IPS-20b (cell line): Measurements from ENCODE around the gene RSL1D1.
"Not testable (repeated sequence)": the region's sequence is repeated elsewhere in the genome, so short reads cannot be mapped to it uniquely, and the experiment has no call there.

Experiments used
- H3K27ac ChIP-seq: one replicate; pipeline ENCODE4 v1.5.1; 2013; ENCODE audit warnings: low read length
- H3K27me3 ChIP-seq: 2 replicates; pipeline ENCODE4 v1.6.1; 2013; ENCODE audit warnings: mild to moderate bottlenecking, low read length, inconsistent platforms; ENCODE audit not compliant: insufficient read depth
- H3K36me3 ChIP-seq: 2 replicates; pipeline ENCODE4 v1.6.1; 2013; ENCODE audit warnings: low read depth, mild to moderate bottlenecking, inconsistent platforms, low read length, moderate library complexity; ENCODE audit not compliant: insufficient read depth
- H3K4me1 ChIP-seq: 2 replicates; pipeline ENCODE4 v1.6.1; 2013; ENCODE audit warnings: mild to moderate bottlenecking, control low read depth, inconsistent platforms, low read length, moderate library complexity; ENCODE audit not compliant: insufficient read depth
- H3K4me3 ChIP-seq: 2 replicates; pipeline ENCODE4 v1.5.1; 2013; ENCODE audit warnings: mild to moderate bottlenecking, low read length, inconsistent platforms
- H3K9ac ChIP-seq: 2 replicates; pipeline ENCODE4 v1.6.1; 2013; ENCODE audit warnings: low read depth, mild to moderate bottlenecking, inconsistent platforms, low read length, moderate library complexity
- H3K9me3 ChIP-seq: 2 replicates; pipeline ENCODE4 v1.6.1; 2013; ENCODE audit warnings: mild to moderate bottlenecking, low read depth, low read length, inconsistent platforms; ENCODE audit not compliant: insufficient read depth

The RSL1D1 gene

GRCh38 chr16:11818970-11819369, 32.4 kb downstream of the RSL1D1 start:
- H3K9me3 ChIP-seq, H3K27ac ChIP-seq, H3K4me1 ChIP-seq, H3K9ac ChIP-seq, H3K36me3 ChIP-seq, H3K27me3 ChIP-seq, H3K4me3 ChIP-seq: not testable (repeated sequence)

DNA sequence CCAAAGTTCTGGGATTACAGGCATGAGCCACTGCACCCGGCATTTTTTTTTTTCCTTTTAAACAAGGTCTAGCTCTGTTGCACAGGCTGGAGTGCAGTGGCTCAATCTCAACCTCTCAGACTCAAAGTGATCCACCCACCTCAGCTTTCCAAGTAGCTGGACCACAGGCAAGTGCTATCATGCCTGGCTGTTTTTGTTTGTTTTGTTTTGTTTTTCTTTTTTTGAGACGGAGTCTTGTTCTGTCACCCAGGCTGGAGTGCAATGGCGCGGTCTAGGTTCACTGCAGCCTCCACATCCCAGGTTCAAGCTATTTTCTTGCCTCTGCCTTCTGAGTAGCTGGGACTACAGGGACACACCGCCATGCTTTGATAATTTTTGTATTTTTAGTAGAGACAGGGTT, 35.2 kb downstream of the RSL1D1 start:
- no peaks in the 10 kb centered on the region for H3K27me3 ChIP-seq
- H3K4me3 ChIP-seq: no peak overlapping the region
- H3K9ac ChIP-seq: no peak overlapping the region
- no peak overlapping the region for H3K27ac ChIP-seq
- H3K36me3 ChIP-seq: no peaks in the 10 kb centered on the region
- no peaks in the 10 kb centered on the region for H3K9me3 ChIP-seq
- H3K4me1 ChIP-seq: no peaks in the 10 kb centered on the region

- not testable (repeated sequence) for H3K9me3 ChIP-seq, H3K27me3 ChIP-seq, H3K36me3 ChIP-seq, H3K4me1 ChIP-seq, H3K27ac ChIP-seq, H3K4me3 ChIP-seq, H3K9ac ChIP-seq
Measured at GRCh38 chr16:11814800-11815199, 36.5 kb downstream of the RSL1D1 start.

DNA sequence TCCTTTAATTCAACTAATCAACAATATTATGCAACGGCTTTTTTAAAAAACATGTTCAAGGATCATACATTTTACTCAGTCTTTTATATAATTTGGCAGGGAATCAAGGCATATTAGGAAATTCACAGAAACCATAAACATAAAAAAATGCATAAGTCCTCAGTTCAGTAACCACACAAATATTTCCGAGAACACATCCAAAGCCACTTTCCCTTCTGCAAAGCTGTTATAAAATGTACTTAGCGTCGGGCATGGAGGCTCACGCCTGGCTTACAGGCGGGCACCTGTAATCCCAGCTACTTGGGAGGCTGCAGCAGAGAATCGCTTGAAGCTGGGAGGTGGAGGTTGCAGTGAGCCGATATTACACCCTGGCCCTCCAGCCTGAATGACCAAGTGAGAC, 44.6 kb downstream of the RSL1D1 start:
- Histone ChIP-seq H3K4me3 (no peak overlapping the region), H3K9ac (no peak overlapping the region), H3K27me3 (no peaks in the 10 kb centered on the region), H3K4me1 (no peaks in the 10 kb centered on the region), H3K36me3 (no peaks in the 10 kb centered on the region), H3K27ac (no peak overlapping the region), H3K9me3 (no peaks in the 10 kb centered on the region)

DNA sequence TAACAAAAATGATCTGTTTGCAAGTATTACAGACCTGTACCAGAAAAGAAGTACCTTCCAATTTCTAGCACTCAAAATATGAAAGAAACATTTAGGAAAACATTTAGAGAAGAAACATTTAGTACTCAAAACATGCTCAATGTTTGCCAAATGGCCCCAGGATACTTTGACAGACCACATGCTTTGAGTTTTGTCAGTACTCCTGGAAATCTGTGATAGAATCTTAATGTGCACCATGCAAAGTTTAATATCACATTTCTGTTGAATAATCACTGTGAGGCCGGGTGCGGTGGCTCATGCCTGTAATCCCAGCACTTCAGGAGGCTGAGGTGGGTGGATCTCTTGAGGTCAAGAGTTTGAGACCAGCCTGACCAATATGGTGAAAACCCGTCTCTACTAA, 45.8 kb downstream of the RSL1D1 start:
- Histone ChIP-seq H3K27ac (no peak overlapping the region), H3K27me3 (no peaks in the 10 kb centered on the region), H3K9ac (no peak overlapping the region), H3K4me3 (no peak overlapping the region), H3K9me3 (no peaks in the 10 kb centered on the region), H3K36me3 (no peaks in the 10 kb centered on the region), H3K4me1 (no peaks in the 10 kb centered on the region)

GRCh38 chr16:11801481-11802021, 49.8 kb downstream of the RSL1D1 start:
- H3K36me3 ChIP-seq: no peaks in the 10 kb centered on the region
- H3K4me1 ChIP-seq: 0 out of 2 replicates have a peak, but pooled peaks cover 5% of the 10 kb centered on the region
- no peak overlapping the region for H3K27ac ChIP-seq
- no peak overlapping the region for H3K9ac ChIP-seq
- H3K4me3 ChIP-seq: no peak overlapping the region
- no peaks in the 10 kb centered on the region for H3K9me3 ChIP-seq
- H3K27me3 ChIP-seq: no peaks in the 10 kb centered on the region

DNA sequence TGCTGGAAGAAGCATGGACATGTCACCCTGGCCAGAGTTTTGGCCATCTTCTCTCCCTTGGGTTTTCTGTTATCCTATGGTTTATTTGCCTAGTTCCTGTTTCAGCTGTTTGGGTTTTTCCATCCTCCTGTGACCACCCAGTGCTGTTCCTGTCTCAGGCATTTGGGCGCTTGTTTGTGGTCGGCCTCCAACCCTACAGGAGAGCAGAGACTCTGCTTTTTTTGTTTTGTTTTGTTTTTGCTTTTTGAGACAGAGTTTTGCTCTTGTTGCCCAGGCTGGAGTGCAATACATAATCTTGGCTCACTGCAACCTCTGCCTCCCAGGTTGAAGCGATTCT, 51.0 kb downstream of the RSL1D1 start:
- Histone ChIP-seq H3K27ac (no peak overlapping the region), H3K9ac (no peak overlapping the region), H3K4me1 (0 out of 2 replicates have a peak, but pooled peaks cover 5% of the 10 kb centered on the region), H3K27me3 (no peaks in the 10 kb centered on the region), H3K36me3 (no peaks in the 10 kb centered on the region), H3K9me3 (no peaks in the 10 kb centered on the region), H3K4me3 (no peak overlapping the region)

GRCh38 chr16:11799509-11800381, 51.6 kb downstream of the RSL1D1 start:
- Histone ChIP-seq H3K4me3 (no peak overlapping the region), H3K4me1 (0 out of 2 replicates have a peak, but pooled peaks cover 5% of the 10 kb centered on the region), H3K27me3 (no peaks in the 10 kb centered on the region), H3K27ac (no peak overlapping the region), H3K36me3 (peaks cover 6% of the 10 kb centered on the region), H3K9me3 (no peaks in the 10 kb centered on the region), H3K9ac (no peak overlapping the region)

- H3K4me3 ChIP-seq: no peak overlapping the region
- H3K36me3 ChIP-seq: peaks cover 9% of the 10 kb centered on the region
- H3K9ac ChIP-seq: 0 out of 2 replicates have a peak overlapping the region, but pooled peaks have one; percentile 89
- no peaks in the 10 kb centered on the region for H3K9me3 ChIP-seq
- H3K27ac ChIP-seq: no peak overlapping the region
- 0 out of 2 replicates have a peak, but pooled peaks cover 5% of the 10 kb centered on the region for H3K4me1 ChIP-seq
- no peaks in the 10 kb centered on the region for H3K27me3 ChIP-seq
Measured at GRCh38 chr16:11799017-11799381, 52.3 kb downstream of the RSL1D1 start.

- Histone ChIP-seq H3K36me3 (peaks cover 13% of the 10 kb centered on the region), H3K9ac (peak overlapping the region; percentile 89), H3K27me3 (no peaks in the 10 kb centered on the region), H3K4me3 (peak overlapping the region; percentile 86), H3K4me1 (0 out of 2 replicates have a peak, but pooled peaks cover 5% of the 10 kb centered on the region), H3K9me3 (no peaks in the 10 kb centered on the region), H3K27ac (peak overlapping the region; percentile 74)
Measured at GRCh38 chr16:11797957-11798299, 53.4 kb downstream of the RSL1D1 start.

DNA sequence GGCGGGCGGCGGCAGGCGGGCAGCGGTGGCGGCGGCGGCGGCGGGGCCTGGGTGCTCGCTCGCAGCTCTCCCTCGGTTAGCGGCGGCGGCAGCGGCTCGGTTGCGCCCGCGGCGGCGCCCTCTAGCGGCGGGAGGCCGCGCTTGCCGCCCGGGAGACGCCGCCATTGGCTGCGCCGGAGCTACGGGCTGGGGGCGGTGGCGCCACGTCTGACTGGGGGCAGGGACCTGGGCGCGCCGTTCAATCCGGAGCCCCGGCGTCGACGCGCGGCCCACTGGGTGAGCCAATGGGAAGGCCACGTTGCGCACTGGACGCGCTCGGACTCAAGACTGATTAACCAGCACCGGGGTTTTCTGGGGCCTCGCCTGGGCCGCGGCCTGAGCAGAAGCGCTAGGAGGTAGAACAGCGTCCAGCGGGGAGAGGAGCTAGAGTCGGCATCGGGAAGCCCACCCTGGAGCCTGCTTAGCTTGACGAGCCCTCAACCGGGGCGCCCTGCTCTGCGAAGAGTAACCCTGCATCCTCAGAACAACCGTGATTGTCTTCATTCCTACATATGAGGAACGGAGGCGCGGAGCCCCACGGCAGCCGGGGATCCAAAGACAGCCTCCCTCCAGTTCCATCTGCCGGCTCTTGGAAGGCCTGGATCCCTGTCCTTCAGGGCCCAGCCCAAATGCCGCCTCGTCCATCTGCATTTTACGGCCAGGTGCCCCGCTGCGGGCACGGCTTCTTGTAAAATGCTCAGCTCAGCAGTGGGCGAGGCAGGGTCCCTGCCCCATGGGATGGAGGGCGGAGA, 54.0 kb downstream of the RSL1D1 start, which contains the start of gene ZC3H7A:
Gene ZC3H7A, minus strand, starts transcription at position 93 of the 791 bp plus-strand sequence. CDS start 14,904 bp downstream, outside the sequence.
- 0 out of 2 replicates have a peak, but pooled peaks cover 5% of the 10 kb centered on the region for H3K4me1 ChIP-seq

More for the DNA sequence above, 54.0 kb downstream of the RSL1D1 start, which contains the start of gene ZC3H7A:
- no peaks in the 10 kb centered on the region for H3K9me3 ChIP-seq
- H3K4me3 ChIP-seq: peak within 1 kb of the TSS; percentile 89
- H3K36me3 ChIP-seq: peaks cover 13% of the 10 kb centered on the region
- no peaks in the 10 kb centered on the region for H3K27me3 ChIP-seq
- H3K9ac ChIP-seq: peak within 1 kb of the TSS; percentile 89
- peak within 1 kb of the TSS; percentile 74 for H3K27ac ChIP-seq
